Activated T-cell treated with anti-CD3 and anti-CD28 coated beads for 48 hours (primary cell): Measurements from ENCODE around the gene RAD23B.
"Not testable (repeated sequence)": the region's sequence is repeated elsewhere in the genome, so short reads cannot be mapped to it uniquely, and the experiment has no call there.

Source experiments
- DNase-seq: peaks from one replicate; pipeline ENCODE4 v3.0.0-alpha.2; 2020; ENCODE audit warnings: low read depth

Gene RAD23B

DNA sequence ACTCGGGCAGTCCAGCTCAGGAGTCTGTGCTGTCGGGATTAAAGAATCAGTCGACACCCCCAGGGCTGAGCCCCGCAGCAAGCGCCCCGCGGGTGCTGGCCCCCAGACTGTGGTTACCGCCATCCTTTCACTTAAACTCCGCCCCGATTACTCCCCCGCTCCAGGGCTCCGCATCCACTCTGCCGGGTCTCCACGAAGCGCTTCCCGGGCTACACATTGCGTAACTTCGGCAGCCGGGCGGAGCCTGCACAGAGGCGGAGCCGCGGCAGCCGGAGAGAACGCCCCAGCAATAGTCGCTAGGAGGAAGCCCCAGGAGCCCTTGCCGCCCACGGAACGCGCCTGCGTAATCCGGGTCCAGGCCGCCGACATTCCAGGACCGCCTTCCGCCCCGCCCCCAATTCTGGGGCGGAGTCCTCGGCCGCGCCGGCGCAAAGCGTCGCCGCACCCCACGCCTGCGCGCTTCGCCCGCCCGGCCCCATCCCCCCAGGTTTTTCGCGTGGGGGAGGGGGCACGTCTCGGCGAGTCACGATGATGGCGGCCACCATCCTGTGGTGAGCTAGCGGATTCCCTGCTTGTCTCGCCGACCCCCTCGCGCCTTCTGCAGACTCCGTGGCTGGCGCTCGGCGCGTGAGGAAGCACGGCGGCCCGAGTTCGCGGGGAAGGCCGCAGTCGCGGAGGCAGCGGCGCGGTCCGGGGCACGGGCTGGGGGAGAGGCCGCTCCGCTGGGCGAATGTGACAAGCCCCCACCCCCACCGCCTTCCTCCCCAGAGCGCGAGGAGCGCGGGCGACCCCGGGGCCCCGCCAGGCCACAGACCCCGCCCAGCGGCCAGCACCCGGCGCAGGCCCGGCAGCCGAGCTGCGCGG, at the start of gene RAD23B:
TSS of gene RAD23B (plus strand) at position 521 of the 864 bp plus-strand sequence. CDS start 351 bp downstream, outside the sequence.
- peak; percentile 98 for DNase-seq

DNA sequence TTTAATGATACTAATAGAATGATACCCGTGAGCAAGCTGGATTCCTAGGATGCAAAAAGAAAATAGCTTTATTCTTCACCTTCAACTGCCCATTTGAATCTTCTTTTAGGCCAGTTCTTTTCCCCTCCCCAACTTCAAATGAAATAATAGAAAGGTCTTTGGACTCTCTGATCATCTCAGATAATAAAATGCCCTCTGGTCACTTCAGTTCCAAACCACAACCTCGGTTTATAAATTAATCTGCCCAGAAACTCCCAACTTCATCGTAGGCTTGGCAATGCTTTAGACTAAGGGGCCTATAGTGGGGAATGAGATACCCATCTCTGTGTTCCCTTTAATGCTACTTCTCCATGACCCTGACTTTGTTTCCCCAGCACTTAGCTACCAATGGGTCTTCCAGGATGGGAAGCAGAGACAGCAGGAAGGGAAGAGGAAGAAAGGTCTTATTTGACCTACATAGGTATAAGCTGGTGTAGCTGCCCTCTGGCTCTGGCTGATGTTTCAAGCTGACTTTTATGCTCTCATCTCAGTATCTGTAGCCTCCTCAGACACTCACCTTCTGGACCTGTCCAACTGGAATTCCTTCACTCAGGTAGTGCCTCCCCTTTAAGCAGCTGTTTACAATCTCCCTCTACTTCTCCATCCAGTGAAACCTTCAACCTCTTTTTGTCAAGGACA, 47.2 kb upstream of the RAD23B start:
- no peak for DNase-seq

DNA sequence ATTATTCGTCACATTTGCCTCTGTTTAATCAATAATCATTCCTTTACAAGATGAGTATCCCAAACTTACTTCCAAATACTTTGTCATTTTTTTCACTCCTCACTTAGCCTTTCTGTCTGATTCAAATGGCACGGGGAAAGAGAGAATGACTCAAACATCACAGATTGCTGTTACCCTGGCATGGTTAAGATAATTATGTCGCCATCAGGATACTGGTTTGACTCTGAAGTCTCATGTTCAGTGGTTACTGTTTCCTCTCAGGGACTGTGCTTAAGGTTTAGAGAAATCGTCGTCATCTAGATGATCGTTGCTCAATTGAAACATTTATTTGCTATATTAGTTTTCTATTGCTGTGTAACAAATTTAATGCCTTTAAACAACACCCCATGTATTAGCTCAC, 45.2 kb upstream of the RAD23B start:
- DNase-seq = no peak

DNA sequence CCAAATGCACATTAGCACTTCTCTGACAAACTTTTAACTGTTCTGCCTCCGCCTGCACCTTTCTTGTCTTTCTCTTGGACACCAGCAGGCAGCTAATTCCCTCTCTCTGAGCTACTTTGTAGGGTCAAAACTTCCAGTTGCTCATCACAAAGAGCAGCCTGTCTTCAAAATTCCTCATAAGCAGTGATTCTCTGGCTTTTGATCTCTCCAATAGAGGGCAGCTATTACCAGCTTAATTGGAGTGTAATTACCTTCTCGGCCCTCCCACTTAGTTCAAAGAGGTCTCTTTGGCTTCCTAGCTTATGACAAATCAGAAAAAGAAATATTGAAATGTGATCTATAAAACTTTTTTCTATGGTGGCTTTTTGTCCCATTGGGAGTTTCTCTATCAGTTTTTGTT, 43.6 kb upstream of the RAD23B start:
- no peak for DNase-seq

DNA sequence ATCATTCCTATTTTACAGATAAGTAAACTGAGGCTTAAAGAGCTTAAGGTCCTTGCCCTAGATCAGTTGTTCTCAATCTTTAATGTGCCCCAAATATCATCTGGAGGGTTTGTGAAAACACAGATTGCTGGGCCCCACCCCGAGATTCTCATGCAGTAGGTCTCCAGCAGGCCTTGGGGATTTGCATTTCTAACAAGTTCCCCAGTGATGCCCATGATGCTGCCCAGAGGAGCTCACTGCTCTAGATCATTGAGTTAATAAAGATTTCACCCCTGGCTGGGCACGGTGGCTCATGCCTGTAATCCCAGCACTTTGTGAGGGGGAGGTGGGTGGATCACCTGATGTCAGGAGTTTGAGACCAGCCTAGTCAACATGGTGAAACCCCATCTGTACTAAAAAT, 42.8 kb upstream of the RAD23B start:
- DNase-seq = no peak

DNA sequence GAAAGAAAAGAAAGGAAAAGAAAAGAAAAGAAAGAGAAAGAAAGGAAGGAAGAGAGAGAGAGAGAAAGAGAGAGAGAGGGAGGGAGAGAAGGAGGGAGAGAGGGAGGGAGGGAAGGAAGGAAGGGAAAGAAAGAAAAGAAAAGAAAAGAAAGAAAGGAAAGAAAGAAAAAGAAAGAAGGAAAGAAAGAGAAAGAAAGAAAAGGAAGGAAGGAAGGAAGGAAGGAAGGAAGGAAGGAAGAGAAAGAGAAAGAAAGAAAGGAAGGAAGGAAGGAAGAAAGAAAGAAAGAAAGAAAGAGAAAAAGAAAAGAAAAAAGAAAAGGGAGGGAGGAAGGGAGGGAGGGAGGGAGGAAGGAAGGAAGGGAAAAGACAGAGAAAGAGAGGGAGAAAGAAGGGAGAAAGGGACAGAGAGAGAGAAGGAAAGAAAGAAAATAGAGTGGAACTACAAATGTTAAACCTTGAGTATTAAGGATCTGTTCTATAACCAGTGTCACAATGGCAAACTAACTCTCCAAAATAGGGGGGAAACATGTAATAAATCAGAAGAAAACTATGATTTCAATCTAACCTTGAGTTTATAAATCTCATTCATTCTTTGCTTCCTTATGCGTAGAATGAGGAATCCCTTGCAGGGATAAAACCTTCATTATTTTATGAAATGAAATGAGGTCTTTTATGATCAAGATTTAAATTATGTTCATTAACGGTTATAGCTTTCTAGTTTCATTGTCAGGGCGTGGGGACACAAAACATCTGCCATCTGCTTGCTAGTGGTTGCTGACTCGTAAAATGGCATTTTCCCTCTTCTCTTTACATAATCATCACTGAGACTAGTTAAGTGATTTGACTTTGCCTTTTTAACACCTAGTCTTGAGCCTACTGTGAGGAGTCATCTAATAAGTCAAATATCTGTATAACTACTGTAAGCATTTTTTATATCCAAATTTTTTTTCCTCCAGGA, 40.7 kb upstream of the RAD23B start:
- no peak for DNase-seq

DNA sequence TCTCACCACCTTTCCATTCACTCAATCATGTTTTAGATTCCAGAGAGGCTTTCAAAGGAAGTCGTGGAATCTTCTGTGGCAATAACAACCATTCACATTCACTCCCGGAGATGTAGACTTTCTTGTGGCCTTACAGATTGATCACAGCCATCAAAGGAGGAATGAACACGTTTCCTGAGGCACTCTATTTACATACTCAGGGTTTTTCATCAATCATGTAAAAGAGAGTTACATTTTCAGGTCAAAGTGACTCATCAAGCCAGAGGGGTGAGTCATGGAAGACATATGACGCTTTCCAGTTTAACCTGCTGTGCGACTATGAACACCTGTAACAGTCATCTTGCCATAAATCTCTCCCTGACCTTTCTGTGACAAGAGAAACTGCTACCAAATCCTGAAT, 39.3 kb upstream of the RAD23B start:
- DNase-seq = peak; percentile 17

DNA sequence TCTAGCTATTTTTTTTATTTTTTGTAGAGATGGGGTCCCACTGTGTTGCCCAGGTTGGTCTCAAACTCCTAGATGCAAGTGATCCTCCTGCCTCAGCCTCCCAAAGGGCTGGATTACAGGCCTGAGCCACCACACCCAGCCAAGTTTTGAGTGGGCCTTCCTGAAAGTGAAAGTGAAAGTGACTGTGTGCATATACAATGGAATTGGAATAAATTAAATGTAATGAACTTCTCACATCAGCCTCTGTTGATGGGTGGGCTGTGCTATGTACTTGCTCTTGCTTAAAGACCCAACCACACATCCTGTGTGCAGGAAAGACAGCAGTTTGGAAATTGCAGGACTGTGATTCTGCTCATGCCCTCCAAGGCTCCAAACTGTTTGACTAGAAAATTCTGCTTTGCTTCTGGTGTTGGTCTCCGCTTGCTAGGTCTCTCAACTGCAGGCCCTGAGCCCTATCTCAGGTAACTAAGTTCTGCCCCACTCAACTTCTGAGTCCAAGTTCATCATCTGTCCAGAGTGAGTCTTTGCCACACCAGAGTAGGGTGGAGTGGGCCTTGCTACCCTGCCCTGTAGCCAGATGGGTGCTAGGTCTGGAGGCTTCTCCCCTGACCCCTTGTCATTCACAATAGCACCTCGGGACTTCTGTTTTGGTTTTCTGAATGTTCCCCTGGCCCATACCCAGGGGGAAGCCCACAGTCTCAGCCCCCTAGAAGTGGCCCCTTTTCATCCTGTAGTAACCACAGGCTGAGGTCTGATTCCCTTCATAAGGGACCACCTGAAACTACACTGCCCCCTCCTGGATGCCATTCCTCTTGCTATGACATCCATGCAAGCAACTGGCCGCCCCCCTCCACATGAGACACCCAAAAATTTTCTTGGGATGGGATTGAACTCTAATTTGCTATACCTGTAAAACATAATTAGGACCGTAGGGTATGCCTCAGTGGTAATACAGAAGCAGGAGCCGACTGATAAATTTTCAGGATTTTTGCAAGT, 36.5 kb upstream of the RAD23B start:
- DNase-seq = no peak

DNA sequence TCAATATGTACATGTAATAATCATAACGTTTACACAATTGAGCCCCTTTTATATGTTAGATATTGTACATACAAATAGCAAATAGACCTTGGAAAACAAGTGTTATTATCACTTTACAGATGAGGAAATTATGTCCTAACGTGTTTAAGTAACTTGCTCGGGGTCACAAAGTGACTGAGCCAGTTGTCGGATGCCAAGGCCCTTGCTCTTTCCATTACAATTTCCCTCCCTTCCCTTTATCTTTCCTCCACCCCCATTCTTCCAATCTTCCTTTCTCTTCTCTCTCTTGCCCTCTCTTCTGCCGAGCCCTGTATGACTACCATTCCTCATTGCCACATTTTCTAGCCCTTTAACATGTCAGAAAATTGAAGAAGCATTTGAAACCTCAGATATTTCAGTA, 34.4 kb upstream of the RAD23B start:
- no peak for DNase-seq

DNA sequence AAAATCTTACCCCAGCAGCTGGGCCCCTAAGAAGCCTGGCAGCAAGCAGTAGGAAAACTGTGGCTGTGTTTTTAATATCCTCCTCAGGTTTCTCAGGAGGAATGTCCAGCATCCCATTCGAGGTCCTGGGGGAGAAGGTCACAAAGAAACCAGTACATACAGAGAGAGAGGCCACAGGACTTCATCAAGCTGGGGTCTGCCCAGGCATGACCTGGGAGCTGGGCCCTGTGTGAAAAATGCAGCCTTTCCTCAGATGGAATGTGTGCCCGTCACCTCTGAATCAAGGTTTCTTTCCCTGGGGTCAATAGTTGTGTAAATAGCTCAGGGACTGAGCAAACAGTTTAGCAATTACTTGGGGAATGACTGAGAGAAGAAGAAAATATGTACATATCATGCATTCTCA, 33.9 kb upstream of the RAD23B start:
- no peak for DNase-seq

DNA sequence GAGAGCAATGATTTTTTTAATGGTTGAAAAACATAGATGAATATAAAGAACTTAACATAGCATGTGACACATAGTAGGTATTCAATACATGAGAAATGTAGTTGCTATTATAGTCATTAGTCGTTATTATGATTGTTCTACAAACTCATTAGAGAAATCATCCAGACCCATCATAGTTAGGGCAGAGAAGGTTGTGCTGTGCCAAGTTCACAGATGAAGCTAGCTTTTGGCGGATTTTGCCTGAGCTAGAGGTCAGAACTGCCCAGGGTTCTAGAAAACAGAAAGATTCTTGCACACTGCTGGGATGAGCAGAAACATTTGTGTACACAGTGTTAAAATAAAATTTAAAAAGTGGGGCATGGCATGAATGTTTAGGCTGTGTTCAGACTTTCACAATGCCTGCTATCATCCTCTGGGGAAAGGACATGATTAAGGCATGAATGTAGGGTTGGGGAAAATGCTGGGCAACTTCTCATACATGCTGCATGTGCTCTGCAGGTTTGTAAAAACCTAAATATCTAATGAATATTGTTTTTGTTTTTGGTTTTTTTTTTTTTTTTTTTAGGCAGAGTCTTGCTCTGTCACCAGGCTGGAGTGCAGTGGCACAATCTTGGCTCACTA, 33.3 kb upstream of the RAD23B start:
- DNase-seq = no peak

DNA sequence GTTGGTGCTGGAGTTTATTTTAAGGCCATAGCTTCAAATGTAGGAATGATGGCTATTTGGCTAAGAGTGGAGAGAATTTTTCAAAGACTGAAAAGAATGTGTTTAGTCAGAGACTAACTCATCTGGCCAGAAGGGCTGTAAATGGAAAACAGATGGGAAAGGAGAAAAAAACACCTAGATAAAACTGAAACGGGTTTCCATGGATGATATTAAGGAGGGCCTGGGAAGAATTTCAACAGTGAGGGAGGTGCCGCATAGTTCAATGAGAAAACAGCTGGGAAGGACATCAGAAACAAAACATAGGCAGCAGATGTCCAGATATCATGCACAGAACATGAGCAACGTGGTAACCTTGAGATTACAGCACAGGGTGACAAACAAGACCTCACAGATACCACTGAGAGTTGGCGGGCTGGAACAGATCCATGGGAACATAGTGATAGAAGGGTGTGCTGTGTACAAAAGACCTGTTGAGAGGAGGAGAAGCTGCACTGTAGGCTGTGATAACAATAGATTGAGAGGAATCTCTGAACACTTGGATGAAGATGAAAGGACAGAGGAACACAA, 31.2 kb upstream of the RAD23B start:
- DNase-seq = no peak

DNA sequence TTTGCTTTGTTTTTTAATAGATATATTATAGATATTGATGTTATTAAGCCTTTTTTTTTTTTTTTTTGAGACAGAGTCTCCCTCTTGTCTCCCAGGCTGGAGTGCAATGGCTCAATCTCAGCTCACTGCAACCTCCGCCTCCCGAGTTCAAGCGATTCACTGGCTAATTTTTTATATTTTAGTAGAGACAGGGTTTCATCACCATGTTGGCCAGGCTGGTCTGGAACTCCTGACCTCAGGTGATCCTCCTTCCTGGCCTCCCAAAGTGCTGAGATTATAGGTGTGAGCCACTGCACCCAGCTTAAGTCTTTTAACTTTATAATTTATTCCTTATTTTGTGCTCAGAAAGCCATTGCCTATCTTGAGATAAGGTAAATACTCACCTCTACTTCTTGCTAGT, 24.2 kb upstream of the RAD23B start:
- DNase-seq = no peak

DNA sequence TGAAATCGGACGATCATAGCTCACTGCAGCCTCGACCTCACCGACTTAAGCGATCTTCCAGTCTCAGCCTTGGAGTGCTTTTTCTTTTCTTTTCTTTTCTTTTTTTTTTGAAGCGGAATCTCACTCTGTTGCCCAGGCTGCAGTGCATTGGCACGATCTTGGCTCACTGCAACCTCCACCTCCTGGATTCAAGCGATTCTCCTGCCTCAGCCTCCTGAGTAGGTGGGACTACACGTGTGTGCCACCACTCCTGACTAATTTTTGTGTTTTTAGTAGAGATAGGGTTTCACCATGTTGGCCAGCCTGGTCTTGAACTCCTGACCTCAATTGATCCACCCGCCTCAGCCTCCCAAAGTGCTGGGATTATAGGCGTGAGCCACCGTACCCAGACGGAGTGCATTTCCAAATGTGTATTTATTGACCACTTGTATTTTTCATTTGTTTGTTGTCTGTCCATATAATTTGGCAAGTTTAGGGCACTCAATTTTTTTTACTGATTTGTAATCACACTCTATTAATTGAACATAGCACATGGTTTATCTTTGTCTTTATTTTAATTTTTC, 23.2 kb upstream of the RAD23B start:
- not testable (repeated sequence) for DNase-seq

DNA sequence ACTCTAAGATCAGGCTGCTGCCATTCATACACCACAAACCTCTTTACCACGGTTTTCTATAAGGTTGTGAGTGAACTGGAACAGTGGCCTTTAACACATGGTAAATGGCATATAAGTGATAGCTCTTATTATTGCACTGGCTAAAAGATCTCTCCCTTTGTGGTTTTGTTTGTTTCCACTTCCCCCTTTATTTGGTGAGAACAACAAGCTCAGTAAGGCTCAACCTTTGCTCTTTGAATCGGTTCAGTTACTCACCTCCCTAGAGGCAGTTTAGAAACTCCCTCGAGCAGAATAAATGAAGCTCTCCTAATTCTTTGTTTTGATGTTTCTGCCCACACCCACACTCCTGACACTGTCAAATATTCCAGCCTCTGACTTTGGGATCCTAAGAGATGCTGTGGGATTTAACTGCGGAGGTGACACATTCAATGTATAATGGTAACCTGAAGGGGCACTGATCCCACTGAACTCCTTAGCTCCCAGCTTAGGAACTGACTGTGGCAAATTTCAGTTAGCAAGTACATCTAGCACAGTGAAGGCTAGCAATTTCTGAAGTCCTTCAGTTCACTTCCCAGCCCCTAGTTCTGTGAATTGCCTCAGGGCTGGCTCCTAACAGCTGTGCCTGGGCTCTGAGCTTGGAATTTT, 22.5 kb upstream of the RAD23B start:
- DNase-seq = no peak

DNA sequence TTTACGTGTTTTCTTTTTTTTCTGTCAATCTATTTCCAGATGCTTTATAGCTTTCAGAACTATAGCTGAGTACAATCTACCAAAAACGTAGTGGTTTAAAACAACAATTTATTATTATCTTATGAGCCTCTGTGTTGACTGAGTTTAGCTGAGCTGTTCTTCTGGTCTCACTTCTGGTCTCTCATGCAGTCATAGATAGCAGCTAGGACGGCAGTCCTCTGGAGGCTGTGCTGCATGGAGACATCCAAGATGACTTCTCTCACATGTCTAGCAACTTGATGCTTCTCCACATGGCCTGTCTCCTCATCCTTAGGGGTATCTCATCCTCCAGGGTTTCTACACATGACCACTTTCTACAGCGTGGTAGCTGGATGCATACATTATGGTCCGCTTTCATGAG, 22.0 kb upstream of the RAD23B start:
- no peak for DNase-seq

DNA sequence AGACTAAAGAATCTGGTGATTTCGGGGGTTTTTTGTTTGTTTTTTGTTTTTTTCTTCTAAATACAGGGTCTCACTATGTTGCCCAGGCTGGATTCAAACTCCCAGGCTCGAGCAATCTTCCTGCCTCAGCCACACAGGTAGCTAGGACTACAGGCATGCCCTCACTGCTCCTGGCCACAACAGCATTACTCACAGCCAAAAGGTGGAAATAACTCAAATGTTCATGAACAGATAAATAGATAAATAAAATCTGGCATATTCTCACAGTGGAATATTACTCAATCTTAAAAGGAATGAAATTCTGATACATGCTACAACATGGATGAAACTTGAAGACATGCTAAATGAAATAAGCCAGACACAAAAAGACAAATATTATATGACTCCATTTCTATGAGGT, 19.8 kb upstream of the RAD23B start:
- no peak for DNase-seq

DNA sequence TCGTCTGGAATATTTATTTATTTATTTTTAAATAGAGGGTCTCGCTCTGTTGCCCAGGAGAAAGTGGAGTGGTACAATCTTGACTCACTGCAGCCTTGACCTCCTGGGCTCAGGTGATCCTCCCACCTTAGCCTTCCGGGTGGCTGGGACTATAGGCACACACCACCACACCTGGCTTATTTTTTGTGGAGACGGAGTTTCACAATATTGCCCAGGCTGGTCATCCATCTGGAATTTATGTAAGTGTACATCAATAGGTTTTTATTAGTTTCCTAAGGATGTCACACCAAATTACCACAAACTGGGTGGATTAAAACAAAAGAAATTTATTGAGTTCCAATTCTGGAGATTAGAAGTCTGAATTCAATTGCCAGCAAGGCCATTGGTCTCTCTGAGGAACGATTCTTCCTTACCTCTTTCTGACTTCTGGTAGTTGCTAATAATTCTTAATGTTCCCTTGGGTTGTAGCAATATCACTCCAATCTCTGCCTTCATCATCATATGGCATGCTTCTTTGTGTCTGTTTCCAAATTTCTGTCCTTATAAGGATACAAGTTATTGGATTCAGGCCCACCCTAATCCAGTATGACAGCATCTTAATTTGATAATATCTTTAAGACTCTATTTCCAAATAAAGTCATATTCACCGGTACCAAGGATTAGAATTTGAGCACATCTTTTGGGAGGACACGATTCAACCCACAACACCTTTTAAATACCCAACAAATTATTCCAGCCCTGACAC, 16.3 kb upstream of the RAD23B start:
- DNase-seq = no peak

DNA sequence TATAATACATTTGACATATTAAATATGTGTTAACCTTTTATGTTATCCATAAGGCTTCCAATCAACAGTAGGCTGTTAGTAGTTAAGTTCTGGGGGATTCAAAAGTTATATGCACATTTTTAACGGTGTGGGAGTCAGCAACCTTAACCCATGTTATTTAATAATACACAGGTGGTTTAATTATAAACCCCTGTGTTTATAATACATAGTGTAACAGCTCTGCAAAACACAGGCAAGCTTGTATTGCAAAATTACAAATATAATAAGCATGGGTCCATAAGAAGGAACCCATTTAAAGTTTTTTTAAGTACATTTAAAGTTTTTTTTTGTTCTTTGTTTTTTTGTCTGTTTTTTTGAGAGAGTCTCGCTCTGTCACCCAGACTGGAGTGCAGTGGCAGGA, 14.5 kb upstream of the RAD23B start:
- no peak for DNase-seq
